Activated CD8-positive, alpha-beta memory T cell treated with anti-CD3 and anti-CD28 coated beads, Interleukin-2, amount 10 ng/mL, durations not matched to agents 7 days and 5 days (primary cell): ENCODE results near the gene NKRF. TPM values are rescaled to one million over a fixed set of nuclear protein-coding genes. Genes with fewer than 3 reads are reported as not detected.
"Not testable (repeated sequence)": the region's sequence is repeated elsewhere in the genome, so short reads cannot be mapped to it uniquely, and the experiment has no call there.

Experiments used
- ATAC-seq: fragments of 150-1000 bp; cut with Tn5 transposase; one replicate; pipeline ENCODE4 v1.10.0; 2021; ENCODE audit warnings: moderate library complexity
- CTCF ChIA-PET: fragments of 350-600 bp; sonication (Branson Sonifier 250); formaldehyde crosslinking; loops from one replicate; lab custom pipeline; 2021; ENCODE audit warnings: antibody characterized with exemption; lab: Charles Lee
- DNase-seq: peaks from one replicate; pipeline ENCODE4 v3.0.0-alpha.2; 2020
- H3K27ac Mint-ChIP-seq: one replicate; pipeline ENCODE4 v1.8.0; 2021; ENCODE audit warnings: mild to moderate bottlenecking, mixed read lengths
- H3K27me3 Mint-ChIP-seq: one replicate; pipeline ENCODE4 v1.8.0; 2021; ENCODE audit warnings: mixed read lengths
- H3K36me3 Mint-ChIP-seq: one replicate; pipeline ENCODE4 v1.8.0; 2021; ENCODE audit warnings: mild to moderate bottlenecking, mixed read lengths
- H3K4me1 Mint-ChIP-seq: one replicate; pipeline ENCODE4 v1.8.0; 2021; ENCODE audit warnings: mixed read lengths
- H3K4me3 Mint-ChIP-seq: one replicate; pipeline ENCODE4 v1.8.0; 2021; ENCODE audit warnings: mild to moderate bottlenecking, moderate library complexity, mixed read lengths
- H3K9me3 Mint-ChIP-seq: one replicate; pipeline ENCODE4 v1.8.0; 2022; ENCODE audit warnings: low read depth, mixed read lengths
- total RNA-seq, 2 experiments: library from RNA; stranded (reverse); gene quantifications; one replicate each; pipeline ENCODE4 v1.2.3, GENCODE V29; 2021

NKRF gene
- total RNA-seq: 10 to 100 TPM; 16.9 to 22.0 TPM

DNA sequence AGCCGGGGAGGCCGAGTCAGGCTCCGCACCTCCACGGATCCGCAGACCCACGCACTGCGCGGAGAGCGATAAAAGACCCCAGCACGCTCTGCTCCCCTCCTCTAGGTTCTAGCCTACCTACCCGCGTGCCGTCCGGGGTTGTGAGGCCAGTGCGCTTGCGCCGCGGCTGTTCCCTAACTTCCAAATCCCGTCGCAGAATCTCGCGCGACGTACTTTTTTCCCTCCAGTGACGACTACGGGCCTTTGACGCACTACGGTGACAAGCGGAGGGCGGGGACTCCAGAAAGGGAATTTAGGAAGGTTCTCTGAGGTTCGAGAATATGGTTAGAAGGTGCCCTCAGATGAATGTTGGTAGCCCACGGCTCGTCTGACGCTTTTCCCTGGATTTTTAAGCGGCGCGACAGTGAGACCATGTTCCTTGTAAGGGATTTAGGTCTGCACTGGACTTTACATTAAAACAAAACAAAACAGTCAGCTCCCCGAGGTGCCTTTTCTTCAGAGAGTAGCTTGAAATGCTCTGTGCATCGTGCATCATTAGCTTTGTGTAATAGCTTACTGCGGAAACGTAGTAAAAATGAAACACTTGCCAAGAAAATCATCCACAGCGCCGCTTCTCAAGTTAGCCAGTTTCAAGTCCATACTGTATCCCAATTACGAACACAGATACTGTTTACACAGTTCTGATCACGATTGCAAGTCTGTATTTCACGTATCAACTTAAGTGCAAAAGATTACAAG is at the start of gene NKRF:
Gene NKRF, minus strand, starts transcription at position 145 of the 738 bp plus-strand sequence.
- ATAC-seq: peak; percentile 80
- peaks cover 38% of the 10 kb centered on the region for H3K4me1 Mint-ChIP-seq
- H3K36me3 Mint-ChIP-seq: peaks cover 12% of the 10 kb centered on the region
- CTCF ChIA-PET: interaction anchor here (1.3 to 1.9 kb wide), 3 partner anchors 87 to 123 kb away, joined by 3 to 8 read pairs (median 7); partner anchors contain the start of gene SEPTIN6
- peak within 1 kb of the TSS; percentile 95 for H3K4me3 Mint-ChIP-seq
- H3K9me3 Mint-ChIP-seq: no peaks in the 10 kb centered on the region
- H3K27ac Mint-ChIP-seq: peak within 1 kb of the TSS; percentile 95
- peaks cover 4% of the 10 kb centered on the region for H3K27me3 Mint-ChIP-seq
- DNase-seq: peak; percentile 94

- Mint-ChIP-seq H3K27ac (peak overlapping the region; percentile 37), H3K4me1 (peaks cover 33% of the 10 kb centered on the region), H3K27me3 (no peaks in the 10 kb centered on the region), H3K9me3 (no peaks in the 10 kb centered on the region), H3K4me3 (no peak overlapping the region), H3K36me3 (peaks cover 53% of the 10 kb centered on the region)
- DNase-seq (peak; percentile 43), ATAC-seq (peak; percentile 78)
- CTCF ChIA-PET: interaction anchor here (2.0 to 2.1 kb wide), 2 partner anchors 38 to 74 kb away, joined by 4 to 7 read pairs; partner anchors contain the start of gene SEPTIN6
Measured at GRCh38 chrX:119655125-119655524, 48.9 kb upstream of the NKRF start.

DNA sequence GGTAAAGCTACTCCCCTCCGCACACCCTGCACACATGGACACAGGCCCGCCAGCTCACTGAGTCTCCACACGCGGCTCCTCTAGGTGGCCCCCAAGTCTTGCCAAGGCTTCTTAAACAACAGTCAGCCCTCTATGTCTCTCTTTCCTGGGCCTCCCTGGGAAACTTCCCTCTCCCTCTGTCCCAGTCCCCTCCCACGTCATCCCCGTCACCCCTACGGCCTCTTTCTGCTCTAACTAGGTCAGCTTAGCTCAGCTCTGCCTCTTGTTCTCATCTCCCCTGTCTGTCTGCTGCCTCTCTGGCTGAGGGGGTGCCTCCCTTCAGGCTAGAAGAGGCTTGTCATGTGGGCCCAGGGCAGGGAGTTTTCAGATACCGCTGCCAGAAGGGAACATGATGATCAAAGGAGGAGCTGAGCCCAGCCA is 47.9 kb upstream of the NKRF start:
- H3K4me3 Mint-ChIP-seq: no peak overlapping the region
- H3K27ac Mint-ChIP-seq: peak overlapping the region; percentile 19
- DNase-seq (no peak), ATAC-seq (no peak)
- H3K9me3 Mint-ChIP-seq: no peaks in the 10 kb centered on the region
- H3K27me3 Mint-ChIP-seq: no peaks in the 10 kb centered on the region
- CTCF ChIA-PET: interaction anchor here (0.7 to 2.1 kb wide), 3 partner anchors 13 to 75 kb away, joined by 3 to 7 read pairs (median 4); partner anchors contain the start of gene SEPTIN6
- H3K4me1 Mint-ChIP-seq: peaks cover 37% of the 10 kb centered on the region
- peaks cover 49% of the 10 kb centered on the region for H3K36me3 Mint-ChIP-seq

DNA sequence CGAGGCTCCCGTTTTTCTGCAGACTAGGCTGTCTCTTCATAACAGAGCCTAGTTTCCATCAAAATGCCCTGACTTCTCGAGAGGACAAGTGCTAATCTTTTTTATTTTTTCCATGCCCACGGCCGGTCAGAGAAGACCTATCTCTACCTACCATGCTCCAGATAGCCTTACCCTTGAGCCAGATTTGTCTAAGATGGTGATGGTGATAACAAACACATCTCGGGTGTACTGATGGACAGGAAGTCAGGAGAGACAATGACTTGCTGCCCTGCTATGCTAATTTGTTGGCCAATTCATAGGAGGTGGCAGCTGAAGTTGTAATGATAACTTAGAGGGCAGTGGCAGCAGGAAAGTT is 42.2 kb upstream of the NKRF start:
- Mint-ChIP-seq H3K27me3 (no peaks in the 10 kb centered on the region), H3K4me1 (peaks cover 45% of the 10 kb centered on the region), H3K9me3 (no peaks in the 10 kb centered on the region), H3K27ac (peak overlapping the region; percentile 95), H3K36me3 (peaks cover 47% of the 10 kb centered on the region), H3K4me3 (no peak overlapping the region)
- no peak for ATAC-seq
- CTCF ChIA-PET: interaction anchor here (1.0 to 1.6 kb wide), 5 partner anchors 31 to 81 kb away, joined by 3 to 5 read pairs (median 3); partner anchors contain the start of gene SEPTIN6
- no peak for DNase-seq

DNA sequence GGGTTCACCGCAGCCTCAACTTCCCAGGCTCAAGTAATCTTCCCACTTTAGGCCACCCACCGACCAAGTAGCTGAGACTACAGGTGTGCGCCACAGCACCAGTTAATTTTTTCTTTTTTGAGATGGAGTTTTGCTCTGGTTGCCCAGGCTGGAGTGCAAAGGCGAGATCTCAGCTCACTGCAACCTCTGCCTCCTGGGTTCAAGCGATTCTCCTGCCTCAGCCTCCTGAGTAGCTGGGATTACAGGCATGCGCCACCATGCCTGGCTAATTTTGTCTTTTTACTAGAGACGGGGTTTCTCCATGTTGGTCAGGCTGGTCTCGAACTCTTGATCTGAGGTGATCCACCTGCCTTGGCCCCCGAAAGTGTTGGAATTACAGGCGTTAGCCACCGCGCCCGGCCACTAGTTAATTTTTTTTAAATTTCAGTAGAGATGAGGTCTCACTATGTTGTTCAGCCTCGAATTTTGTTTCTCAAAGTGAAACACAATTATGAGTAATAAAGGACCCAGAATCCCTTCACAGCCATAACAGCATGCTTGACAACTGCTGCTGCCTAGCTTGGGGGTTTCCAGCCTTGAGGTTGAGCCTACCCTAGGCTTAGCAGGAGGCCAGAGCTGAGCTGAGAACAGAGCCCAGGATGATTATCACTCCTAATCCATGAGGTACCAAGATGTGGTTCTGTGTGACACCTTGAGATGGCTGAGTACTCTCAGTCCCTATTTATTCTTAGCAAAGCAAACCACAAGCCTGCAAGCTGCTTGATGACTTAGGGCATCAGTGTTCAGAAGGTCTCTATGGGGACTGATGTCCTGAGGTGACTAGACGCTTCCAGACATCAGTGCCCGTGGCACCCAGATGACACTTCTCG is 41.6 kb upstream of the NKRF start:
- H3K4me3 Mint-ChIP-seq: peak overlapping the region; percentile 24
- CTCF ChIA-PET: interaction anchor here (0.5 to 2.2 kb wide), 7 partner anchors 32 to 83 kb away, joined by 3 to 5 read pairs (median 3); partner anchors contain the start of gene SEPTIN6
- peak; percentile 94 for ATAC-seq
- peak; percentile 88 for DNase-seq
- H3K36me3 Mint-ChIP-seq: peaks cover 42% of the 10 kb centered on the region
- no peaks in the 10 kb centered on the region for H3K9me3 Mint-ChIP-seq
- peak overlapping the region; percentile 95 for H3K27ac Mint-ChIP-seq
- H3K27me3 Mint-ChIP-seq: no peaks in the 10 kb centered on the region
- H3K4me1 Mint-ChIP-seq: peaks cover 45% of the 10 kb centered on the region

- CTCF ChIA-PET: interaction anchor here (1.0 to 2.2 kb wide), 2 partner anchors 48 to 80 kb away, joined by 3 to 5 read pairs; no protein-coding TSS in a partner anchor
- H3K4me3 Mint-ChIP-seq: peak overlapping the region; percentile 28
- peaks cover 43% of the 10 kb centered on the region for H3K36me3 Mint-ChIP-seq
- DNase-seq (no peak), ATAC-seq (no peak)
- H3K9me3 Mint-ChIP-seq: no peaks in the 10 kb centered on the region
- no peaks in the 10 kb centered on the region for H3K27me3 Mint-ChIP-seq
- H3K27ac Mint-ChIP-seq: peak overlapping the region; percentile 95
- peaks cover 45% of the 10 kb centered on the region for H3K4me1 Mint-ChIP-seq
Measured at GRCh38 chrX:119647089-119647488, 40.9 kb upstream of the NKRF start.

GRCh38 chrX:119646515-119646914 is 40.3 kb upstream of the NKRF start:
- ATAC-seq: no peak
- no peaks in the 10 kb centered on the region for H3K9me3 Mint-ChIP-seq
- H3K36me3 Mint-ChIP-seq: peaks cover 44% of the 10 kb centered on the region
- H3K4me1 Mint-ChIP-seq: peaks cover 45% of the 10 kb centered on the region
- H3K27ac Mint-ChIP-seq: peak overlapping the region; percentile 95
- no peak for DNase-seq
- H3K4me3 Mint-ChIP-seq: peak overlapping the region; percentile 28
- CTCF ChIA-PET: interaction anchor here (1.0 to 2.2 kb wide), 2 partner anchors 48 to 81 kb away, joined by 3 to 5 read pairs; no protein-coding TSS in a partner anchor
- no peaks in the 10 kb centered on the region for H3K27me3 Mint-ChIP-seq

DNA sequence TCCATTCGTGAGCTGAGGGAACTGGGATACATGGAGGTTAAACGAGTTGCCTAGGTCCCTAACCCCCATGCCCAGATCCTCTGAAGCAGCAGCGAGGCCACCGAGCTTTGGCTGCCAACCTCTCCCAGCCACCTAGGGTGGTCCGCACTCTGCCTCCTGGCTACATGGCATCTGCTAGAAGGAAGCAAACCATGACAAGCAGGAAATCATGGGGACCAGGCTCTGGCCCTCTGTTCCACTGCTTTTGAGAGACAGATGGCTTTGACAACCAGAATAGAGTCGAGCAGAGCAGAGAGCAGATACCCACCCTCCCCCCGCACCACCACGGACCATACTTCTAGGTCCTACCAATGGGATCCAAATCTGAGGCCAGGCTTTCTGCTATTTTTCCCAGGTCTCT is 37.5 kb upstream of the NKRF start:
- no peaks in the 10 kb centered on the region for H3K27me3 Mint-ChIP-seq
- no peak for ATAC-seq
- H3K4me1 Mint-ChIP-seq: peaks cover 29% of the 10 kb centered on the region
- CTCF ChIA-PET: no interaction called here
- DNase-seq: no peak
- no peak overlapping the region for H3K4me3 Mint-ChIP-seq
- peaks cover 45% of the 10 kb centered on the region for H3K36me3 Mint-ChIP-seq
- H3K9me3 Mint-ChIP-seq: no peaks in the 10 kb centered on the region
- no peak overlapping the region for H3K27ac Mint-ChIP-seq

- Mint-ChIP-seq H3K9me3 (no peaks in the 10 kb centered on the region), H3K4me3 (no peak overlapping the region), H3K27ac (no peak overlapping the region), H3K36me3 (peaks cover 48% of the 10 kb centered on the region), H3K4me1 (peaks cover 14% of the 10 kb centered on the region), H3K27me3 (no peaks in the 10 kb centered on the region)
- ATAC-seq (no peak), DNase-seq (no peak)
- CTCF ChIA-PET: interaction anchor here (1.4 kb wide), 1 partner anchor 13 kb away, joined by 3 read pairs; no protein-coding TSS in a partner anchor
Measured at GRCh38 chrX:119640731-119641170, 34.5 kb upstream of the NKRF start.

DNA sequence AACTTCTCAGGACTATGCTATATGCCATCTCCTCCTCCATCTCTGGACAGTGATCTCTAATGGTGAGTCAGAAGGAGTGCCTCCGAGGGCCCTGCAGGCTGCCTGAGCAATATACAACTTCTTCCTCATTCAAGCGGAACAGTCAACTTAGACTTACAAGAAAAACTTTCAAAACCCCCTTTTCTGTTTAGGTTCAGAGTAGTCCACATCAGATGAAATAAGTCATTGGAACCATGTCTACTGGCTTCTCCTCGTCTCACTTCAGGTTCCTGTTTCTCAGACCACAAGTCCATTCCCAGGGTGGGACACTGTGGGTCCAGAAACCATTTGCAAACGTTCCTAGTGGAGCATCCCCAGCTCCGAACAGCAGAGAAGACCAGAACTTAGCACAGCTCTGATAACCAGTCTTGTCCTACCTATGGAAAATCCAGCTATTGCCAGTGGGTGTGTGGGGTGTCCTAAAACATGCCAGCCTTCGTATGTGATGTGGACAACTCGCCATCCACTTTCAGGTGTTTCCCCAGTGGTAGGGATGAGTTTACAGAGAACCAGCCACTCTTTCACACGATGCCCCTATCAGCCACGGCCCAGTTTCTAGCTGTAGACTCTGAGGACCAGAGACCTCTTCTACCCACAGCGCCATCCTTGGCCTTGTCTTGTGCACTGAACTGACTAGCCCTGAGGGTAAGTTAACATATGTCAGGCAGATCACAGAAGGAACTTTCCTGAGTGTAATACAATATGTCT is 32.7 kb upstream of the NKRF start:
- ATAC-seq (no peak), DNase-seq (no peak)
- no peaks in the 10 kb centered on the region for H3K27me3 Mint-ChIP-seq
- no peak overlapping the region for H3K4me3 Mint-ChIP-seq
- H3K27ac Mint-ChIP-seq: no peak overlapping the region
- H3K36me3 Mint-ChIP-seq: peaks cover 55% of the 10 kb centered on the region
- peaks cover 21% of the 10 kb centered on the region for H3K4me1 Mint-ChIP-seq
- CTCF ChIA-PET: no interaction called here
- no peaks in the 10 kb centered on the region for H3K9me3 Mint-ChIP-seq

DNA sequence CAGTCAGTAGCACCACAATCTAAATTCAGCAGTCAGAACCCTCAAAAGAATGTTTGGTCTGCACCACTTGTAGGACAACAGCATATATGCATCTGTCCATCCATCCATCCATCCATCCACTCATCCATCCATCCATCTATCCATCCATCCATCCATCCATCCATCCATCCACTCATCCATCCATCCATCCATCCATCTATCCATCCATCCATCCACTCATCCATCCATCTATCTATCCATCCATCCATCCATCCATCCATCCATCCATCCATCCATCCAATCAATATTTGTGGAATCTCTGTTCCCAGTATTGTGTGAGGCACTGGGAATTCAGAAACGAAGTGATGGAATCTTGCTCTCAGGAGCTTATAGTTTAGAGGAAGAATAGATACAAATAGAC is 31.2 kb upstream of the NKRF start:
- H3K27ac Mint-ChIP-seq, H3K27me3 Mint-ChIP-seq, H3K4me3 Mint-ChIP-seq, H3K9me3 Mint-ChIP-seq, ATAC-seq, CTCF ChIA-PET, DNase-seq: not testable (repeated sequence)
- peaks cover 66% of the 10 kb centered on the region for H3K36me3 Mint-ChIP-seq
- peaks cover 21% of the 10 kb centered on the region for H3K4me1 Mint-ChIP-seq

- H3K27ac Mint-ChIP-seq: peak overlapping the region; percentile 32
- H3K4me1 Mint-ChIP-seq: peaks cover 21% of the 10 kb centered on the region
- H3K9me3 Mint-ChIP-seq: no peaks in the 10 kb centered on the region
- ATAC-seq: no peak
- no peak overlapping the region for H3K4me3 Mint-ChIP-seq
- CTCF ChIA-PET: interaction anchor here (1.2 to 1.4 kb wide), 2 partner anchors 93 to 120 kb away, joined by 3 read pairs; no protein-coding TSS in a partner anchor
- H3K27me3 Mint-ChIP-seq: no peaks in the 10 kb centered on the region
- no peak for DNase-seq
- peaks cover 64% of the 10 kb centered on the region for H3K36me3 Mint-ChIP-seq
Measured at GRCh38 chrX:119636419-119636818, 30.2 kb upstream of the NKRF start.
